GM12878 (cell line): ENCODE data around the gene TOR2A. TPM values are rescaled to one million over a fixed set of nuclear protein-coding genes. Genes with fewer than 3 reads are reported as not detected.

ENCODE experiments used
- EP300 ChIP-seq, 2 experiments: fragments of 150-350 bp in 1 of 2; IDR thresholded peaks; 2 replicates each; pipeline ENCODE4 v1.6.1; 2011 to 2012; ENCODE audit warnings: low read depth in 2 of 2, low read length in 2 of 2, borderline replicate concordance in 1 of 2, improper control_type of control experiment in 1 of 2, inconsistent platforms in 1 of 2; ENCODE audit not compliant: control insufficient read depth in 1 of 2
- GABPA ChIP-seq: IDR thresholded peaks from 2 replicates; pipeline ENCODE4 v1.6.1; 2014; ENCODE audit warnings: antibody characterized with exemption, low read depth, mild to moderate bottlenecking, inconsistent platforms
- MEF2B ChIP-seq: fragments of 450-650 bp; IDR thresholded peaks from 2 replicates; pipeline ENCODE4 v1.6.1; 2018; ENCODE audit warnings: mild to moderate bottlenecking, moderate library complexity; ENCODE audit not compliant: partially characterized antibody, poor library complexity, severe bottlenecking
- MLLT1 ChIP-seq: fragments of 450-650 bp; IDR thresholded peaks from 2 replicates; pipeline ENCODE4 v1.6.1; 2016; ENCODE audit warnings: mild to moderate bottlenecking
- PBX3 ChIP-seq: IDR thresholded peaks from 2 replicates; pipeline ENCODE4 v1.6.1; 2011; ENCODE audit warnings: mild to moderate bottlenecking, low read depth, low read length, moderate library complexity; ENCODE audit not compliant: insufficient replicate concordance
- RAD51 ChIP-seq: fragments of 450-650 bp; IDR thresholded peaks from 2 replicates; pipeline ENCODE4 v1.6.1; 2016; ENCODE audit warnings: moderate library complexity, mild to moderate bottlenecking, inconsistent platforms
- RELA ChIP-seq: fragments of 450-650 bp; IDR thresholded peaks from 2 replicates; pipeline ENCODE4 v1.8.0; 2014; ENCODE audit warnings: borderline replicate concordance; ENCODE audit not compliant: partially characterized antibody
- SREBF1 ChIP-seq: IDR thresholded peaks from 2 replicates; pipeline ENCODE4 v1.6.1; 2012; ENCODE audit warnings: mild to moderate bottlenecking, low read length
- TCF12 ChIP-seq: IDR thresholded peaks from 2 replicates; pipeline ENCODE4 v1.6.1; 2011; ENCODE audit warnings: low read depth, mild to moderate bottlenecking, low read length
- ZNF274 ChIP-seq: IDR thresholded peaks from one replicate; pipeline ENCODE4 v1.8.0; 2011; ENCODE audit not compliant: insufficient read length, insufficient read depth
- ZNF687 ChIP-seq: fragments of 450-650 bp; IDR thresholded peaks from 2 replicates; pipeline ENCODE4 v1.6.1; 2017; ENCODE audit warnings: mild to moderate bottlenecking, moderate library complexity
- polyA plus RNA-seq, 11 experiments: library from polyadenylated mRNA; depleted of rRNA in 4 of 11; unstranded in 6 of 11; stranded (reverse) in 5 of 11; fragments of >200 nt; fragmentation: Nextera tagmentation in 4 of 11; fragmentation: Illumina TruSeq in 1 of 11; extraction: Ambion mirVana in 4 of 11; extraction: Trizol in 1 of 11; gene quantifications; 1 replicate in 1 of 11; 2 replicates in 10 of 11; pipeline versions ENCODE4 v1.2.1 to v1.2.3, GENCODE V29; 2011 to 2016; ENCODE audit warnings: inconsistent platforms in 2 of 11, missing spikeins in 2 of 11, low read depth in 1 of 11
- total RNA-seq, 4 experiments: library from RNA; depleted of rRNA in 3 of 4; stranded (reverse); fragments of >200 nt in 3 of 4; fragmentation: Illumina TruSeq in 1 of 4; extraction: Trizol in 1 of 4; gene quantifications; 2 replicates each; pipeline versions ENCODE4 v1.2.1 to v1.2.3, GENCODE V29; 2013 to 2021

Gene TOR2A
- total and polyA plus RNA-seq, 10 of the 15 experiments (the other 5 are each of a cell fraction or from before 2014, with no cell fraction given), result 0.52 to 23.7 (median 8.5) TPM

GRCh38 chr9:127779136-127779981 is 44.3 kb upstream of the TOR2A start (continued):
- TF ChIP-seq MEF2B (no peak), SREBF1 (no peak), RAD51 (peak; percentile 58), ZNF687 (peak; percentile 60; the same call in 1 of the 2 replicates), EP300 (IDR thresholded peaks at IDR 0.05; ENCODE audit: borderline replicate concordance in 1 of 2, control insufficient read depth in 1 of 2, low read depth in 2 of 2, low read length in 2 of 2) (peak in 1 of 2 experiments; percentile 23; a peak in 1 of 4 replicates), ZNF274 (no peak), GABPA (no peak), PBX3 (peak; percentile 59), MLLT1 (peak; percentile 36; the same call in 1 of the 2 replicates), TCF12 (peak; percentile 85), RELA (peak; percentile 10)
- TF ChIP-seq, all 136 proteins: peak for 31
